K562 (cell line): ENCODE measurements around the gene KCNK3. TPM values are rescaled to one million over a fixed set of nuclear protein-coding genes. Genes with fewer than 3 reads are reported as not detected.
A peak's percentile ranks its signal among the peaks of the same experiment; 100 is the strongest.

Source experiments
- NFE2L1 ChIP-seq: fragments of 450-650 bp; IDR thresholded peaks from 2 replicates; pipeline ENCODE4 v1.6.1; 2016; ENCODE audit warnings: missing genetic modification characterization, low read depth, mild to moderate bottlenecking, missing compliant biosample characterization, moderate library complexity, borderline replicate concordance
- NFIX ChIP-seq: fragments of 250-450 bp; sonication (Bioruptor Pico); IDR thresholded peaks from 2 replicates; pipeline ENCODE4 v1.4.0; 2020; ENCODE audit warnings: low read depth, mild to moderate bottlenecking, moderate library complexity
- NR2F6 ChIP-seq: fragments of 450-650 bp; formaldehyde crosslinking; IDR thresholded peaks from 2 replicates; pipeline ENCODE4 v1.4.0; 2020; ENCODE audit warnings: mild to moderate bottlenecking
- PHB ChIP-seq: fragments of 250-450 bp; sonication (Bioruptor Pico); IDR thresholded peaks from 2 replicates; pipeline ENCODE4 v1.5.0; 2021
- SNRNP70 ChIP-seq: fragments of 200-400 bp; formaldehyde crosslinking; optimal IDR thresholded peaks from 2 replicates; pipeline ENCODE3; 2017; ENCODE audit warnings: low read depth, low read length
- ZC3H4 ChIP-seq: sonication (generic); formaldehyde crosslinking; IDR thresholded peaks from 2 replicates; pipeline ENCODE4 v1.9.0; 2021; ENCODE audit warnings: missing genetic modification reagents, borderline replicate concordance
- ZNF253 ChIP-seq: fragments of 250-450 bp; sonication (Bioruptor Pico); conservative IDR thresholded peaks from 2 replicates; pipeline ENCODE4 v1.6.1; 2021; ENCODE audit warnings: mild to moderate bottlenecking
- ZNF589 ChIP-seq: fragments of 200-800 bp; sonication (Bioruptor generic); IDR thresholded peaks from 2 replicates; pipeline ENCODE4 v1.6.1; 2016; ENCODE audit warnings: low read depth, missing genetic modification characterization, missing compliant biosample characterization
- ZNF79 ChIP-seq: fragments of 250-450 bp; sonication (Bioruptor Pico); IDR thresholded peaks from 2 replicates; pipeline ENCODE4 v1.4.0; 2020; ENCODE audit warnings: low read depth, mild to moderate bottlenecking, moderate library complexity
- polyA plus RNA-seq, 8 experiments: library from polyadenylated mRNA; depleted of rRNA in 4 of 8; stranded (reverse) in 5 of 8; unstranded in 3 of 8; fragments of >200 nt; fragmentation: Nextera tagmentation in 2 of 8; fragmentation: Illumina TruSeq in 1 of 8; extraction: Ambion mirVana in 2 of 8; extraction: Trizol in 1 of 8; gene quantifications; 2 replicates each; pipeline versions ENCODE4 v1.2.1 to v1.2.3, GENCODE V29; 2011 to 2014; ENCODE audit warnings: inconsistent platforms in 1 of 8, missing spikeins in 1 of 8
- total RNA-seq, 7 experiments: library from RNA; depleted of rRNA in 6 of 7; stranded (reverse); fragments of >200 nt in 6 of 7; fragmentation: Illumina TruSeq in 2 of 7; extraction: Trizol in 2 of 7; gene quantifications; 2 replicates each; pipeline versions ENCODE4 v1.2.1 to v1.2.3, GENCODE V29; 2011 to 2021; ENCODE audit warnings: low replicate concordance in 1 of 7
- TF ChIP-seq, protein P1 (sequence below), 3 experiments: fragments of 200-800 bp in 1 of 3; fragments of 250-450 bp in 1 of 3; fragments of 450-650 bp in 1 of 3; sonication (Bioruptor Pico) in 1 of 3; sonication (Bioruptor generic) in 1 of 3; formaldehyde crosslinking in 1 of 3; IDR thresholded peaks; 2 replicates each; pipeline versions ENCODE4 v1.6.1 to v1.8.0; 2016 to 2022; ENCODE audit warnings: mild to moderate bottlenecking in 2 of 3, missing genetic modification characterization in 2 of 3, missing compliant biosample characterization in 1 of 3, moderate library complexity in 1 of 3
- TF ChIP-seq, protein P2 (sequence below): fragments of 250-450 bp; sonication (Bioruptor Pico); IDR thresholded peaks from 2 replicates; pipeline ENCODE4 v1.9.0; 2021; ENCODE audit warnings: mild to moderate bottlenecking, inconsistent platforms
- TF ChIP-seq, protein P3 (sequence below): fragments of 450-650 bp; formaldehyde crosslinking; IDR thresholded peaks from 2 replicates; pipeline ENCODE4 v1.4.0; 2022; ENCODE audit warnings: mild to moderate bottlenecking, moderate library complexity
- TF ChIP-seq, protein P4 (sequence below): sonication (generic); formaldehyde crosslinking; IDR thresholded peaks from 2 replicates; pipeline ENCODE4 v1.8.0; 2023; ENCODE audit warnings: missing genetic modification reagents, mild to moderate bottlenecking, borderline replicate concordance

KCNK3 gene
- total and polyA plus RNA-seq, 9 of the 15 experiments (the other 6 are each of a cell fraction or from before 2014, with no cell fraction given): 0.01 to 0.20 (median 0.07) TPM; not detected in 5

DNA sequence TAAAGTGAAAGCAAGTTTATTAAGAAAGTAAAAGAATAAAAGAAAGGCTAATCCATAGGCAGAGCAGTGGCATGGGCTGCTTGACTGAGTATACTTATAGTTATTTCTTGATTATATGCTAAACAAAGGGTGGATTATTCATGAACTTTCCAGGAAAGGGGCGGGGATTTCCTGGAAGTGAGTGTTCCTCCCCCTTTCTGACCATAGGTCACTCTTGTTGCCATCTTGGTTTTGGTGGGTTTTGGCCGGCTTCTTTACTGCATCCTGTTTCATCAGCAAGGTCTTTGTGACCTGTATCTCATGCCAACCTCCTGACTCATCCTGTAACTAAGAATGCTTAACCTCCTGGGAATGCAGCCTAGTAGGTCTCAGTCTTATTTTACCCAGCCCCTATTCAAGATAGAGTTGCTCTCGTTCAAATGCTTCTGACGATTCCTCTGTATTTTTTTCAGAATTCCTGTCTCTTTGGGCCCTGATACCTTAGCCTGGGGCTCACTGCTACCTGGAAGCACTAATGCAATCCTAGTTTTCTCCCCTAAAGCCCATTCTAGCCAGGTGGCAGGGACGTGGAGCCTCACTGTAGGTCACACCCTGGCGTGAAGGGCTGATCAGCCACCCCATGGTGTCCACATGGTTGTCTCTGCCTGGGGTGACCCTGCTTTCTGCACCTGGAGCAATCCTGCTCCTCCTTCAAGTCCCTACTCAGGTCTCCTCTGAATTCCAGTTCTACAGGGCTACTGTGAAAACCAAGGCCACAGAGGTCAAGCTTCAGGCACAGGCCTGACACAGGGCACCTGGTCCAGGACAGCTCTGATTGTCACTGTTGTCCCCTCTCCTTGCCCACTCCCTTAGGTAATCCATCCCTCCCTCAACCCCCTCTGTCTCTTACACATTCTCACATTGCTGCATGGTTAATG, 65.6 kb downstream of the KCNK3 start (continued):
- TF ChIP-seq, protein P1, sequence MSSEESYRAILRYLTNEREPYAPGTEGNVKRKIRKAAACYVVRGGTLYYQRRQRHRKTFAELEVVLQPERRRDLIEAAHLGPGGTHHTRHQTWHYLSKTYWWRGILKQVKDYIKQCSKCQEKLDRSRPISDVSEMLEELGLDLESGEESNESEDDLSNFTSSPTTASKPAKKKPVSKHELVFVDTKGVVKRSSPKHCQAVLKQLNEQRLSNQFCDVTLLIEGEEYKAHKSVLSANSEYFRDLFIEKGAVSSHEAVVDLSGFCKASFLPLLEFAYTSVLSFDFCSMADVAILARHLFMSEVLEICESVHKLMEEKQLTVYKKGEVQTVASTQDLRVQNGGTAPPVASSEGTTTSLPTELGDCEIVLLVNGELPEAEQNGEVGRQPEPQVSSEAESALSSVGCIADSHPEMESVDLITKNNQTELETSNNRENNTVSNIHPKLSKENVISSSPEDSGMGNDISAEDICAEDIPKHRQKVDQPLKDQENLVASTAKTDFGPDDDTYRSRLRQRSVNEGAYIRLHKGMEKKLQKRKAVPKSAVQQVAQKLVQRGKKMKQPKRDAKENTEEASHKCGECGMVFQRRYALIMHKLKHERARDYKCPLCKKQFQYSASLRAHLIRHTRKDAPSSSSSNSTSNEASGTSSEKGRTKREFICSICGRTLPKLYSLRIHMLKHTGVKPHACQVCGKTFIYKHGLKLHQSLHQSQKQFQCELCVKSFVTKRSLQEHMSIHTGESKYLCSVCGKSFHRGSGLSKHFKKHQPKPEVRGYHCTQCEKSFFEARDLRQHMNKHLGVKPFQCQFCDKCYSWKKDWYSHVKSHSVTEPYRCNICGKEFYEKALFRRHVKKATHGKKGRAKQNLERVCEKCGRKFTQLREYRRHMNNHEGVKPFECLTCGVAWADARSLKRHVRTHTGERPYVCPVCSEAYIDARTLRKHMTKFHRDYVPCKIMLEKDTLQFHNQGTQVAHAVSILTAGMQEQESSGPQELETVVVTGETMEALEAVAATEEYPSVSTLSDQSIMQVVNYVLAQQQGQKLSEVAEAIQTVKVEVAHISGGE (CRISPR knock-in tag; IDR thresholded peaks at IDR 0.05): no peak; a peak in 1 of 6 replicates
- TF ChIP-seq PHB (CRISPR knock-in tag) (no peak), ZNF589 (CRISPR knock-in tag) (peak; percentile 98), ZNF253 (CRISPR knock-in tag) (no peak), SNRNP70 (no peak), NR2F6 (CRISPR knock-in tag) (0 out of 2 replicates have a peak, but pooled peaks have one; percentile 20), ZNF79 (CRISPR knock-in tag) (peak; percentile 30; the same call in 1 of the 2 replicates), NFE2L1 (tag) (no peak), ZC3H4 (no peak), NFIX (no peak)
- TF ChIP-seq, protein P2, sequence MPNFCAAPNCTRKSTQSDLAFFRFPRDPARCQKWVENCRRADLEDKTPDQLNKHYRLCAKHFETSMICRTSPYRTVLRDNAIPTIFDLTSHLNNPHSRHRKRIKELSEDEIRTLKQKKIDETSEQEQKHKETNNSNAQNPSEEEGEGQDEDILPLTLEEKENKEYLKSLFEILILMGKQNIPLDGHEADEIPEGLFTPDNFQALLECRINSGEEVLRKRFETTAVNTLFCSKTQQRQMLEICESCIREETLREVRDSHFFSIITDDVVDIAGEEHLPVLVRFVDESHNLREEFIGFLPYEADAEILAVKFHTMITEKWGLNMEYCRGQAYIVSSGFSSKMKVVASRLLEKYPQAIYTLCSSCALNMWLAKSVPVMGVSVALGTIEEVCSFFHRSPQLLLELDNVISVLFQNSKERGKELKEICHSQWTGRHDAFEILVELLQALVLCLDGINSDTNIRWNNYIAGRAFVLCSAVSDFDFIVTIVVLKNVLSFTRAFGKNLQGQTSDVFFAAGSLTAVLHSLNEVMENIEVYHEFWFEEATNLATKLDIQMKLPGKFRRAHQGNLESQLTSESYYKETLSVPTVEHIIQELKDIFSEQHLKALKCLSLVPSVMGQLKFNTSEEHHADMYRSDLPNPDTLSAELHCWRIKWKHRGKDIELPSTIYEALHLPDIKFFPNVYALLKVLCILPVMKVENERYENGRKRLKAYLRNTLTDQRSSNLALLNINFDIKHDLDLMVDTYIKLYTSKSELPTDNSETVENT (CRISPR knock-in tag): no peak
- TF ChIP-seq, protein P3, sequence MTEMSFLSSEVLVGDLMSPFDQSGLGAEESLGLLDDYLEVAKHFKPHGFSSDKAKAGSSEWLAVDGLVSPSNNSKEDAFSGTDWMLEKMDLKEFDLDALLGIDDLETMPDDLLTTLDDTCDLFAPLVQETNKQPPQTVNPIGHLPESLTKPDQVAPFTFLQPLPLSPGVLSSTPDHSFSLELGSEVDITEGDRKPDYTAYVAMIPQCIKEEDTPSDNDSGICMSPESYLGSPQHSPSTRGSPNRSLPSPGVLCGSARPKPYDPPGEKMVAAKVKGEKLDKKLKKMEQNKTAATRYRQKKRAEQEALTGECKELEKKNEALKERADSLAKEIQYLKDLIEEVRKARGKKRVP (CRISPR knock-in tag): peak; percentile 95
- TF ChIP-seq, protein P4, sequence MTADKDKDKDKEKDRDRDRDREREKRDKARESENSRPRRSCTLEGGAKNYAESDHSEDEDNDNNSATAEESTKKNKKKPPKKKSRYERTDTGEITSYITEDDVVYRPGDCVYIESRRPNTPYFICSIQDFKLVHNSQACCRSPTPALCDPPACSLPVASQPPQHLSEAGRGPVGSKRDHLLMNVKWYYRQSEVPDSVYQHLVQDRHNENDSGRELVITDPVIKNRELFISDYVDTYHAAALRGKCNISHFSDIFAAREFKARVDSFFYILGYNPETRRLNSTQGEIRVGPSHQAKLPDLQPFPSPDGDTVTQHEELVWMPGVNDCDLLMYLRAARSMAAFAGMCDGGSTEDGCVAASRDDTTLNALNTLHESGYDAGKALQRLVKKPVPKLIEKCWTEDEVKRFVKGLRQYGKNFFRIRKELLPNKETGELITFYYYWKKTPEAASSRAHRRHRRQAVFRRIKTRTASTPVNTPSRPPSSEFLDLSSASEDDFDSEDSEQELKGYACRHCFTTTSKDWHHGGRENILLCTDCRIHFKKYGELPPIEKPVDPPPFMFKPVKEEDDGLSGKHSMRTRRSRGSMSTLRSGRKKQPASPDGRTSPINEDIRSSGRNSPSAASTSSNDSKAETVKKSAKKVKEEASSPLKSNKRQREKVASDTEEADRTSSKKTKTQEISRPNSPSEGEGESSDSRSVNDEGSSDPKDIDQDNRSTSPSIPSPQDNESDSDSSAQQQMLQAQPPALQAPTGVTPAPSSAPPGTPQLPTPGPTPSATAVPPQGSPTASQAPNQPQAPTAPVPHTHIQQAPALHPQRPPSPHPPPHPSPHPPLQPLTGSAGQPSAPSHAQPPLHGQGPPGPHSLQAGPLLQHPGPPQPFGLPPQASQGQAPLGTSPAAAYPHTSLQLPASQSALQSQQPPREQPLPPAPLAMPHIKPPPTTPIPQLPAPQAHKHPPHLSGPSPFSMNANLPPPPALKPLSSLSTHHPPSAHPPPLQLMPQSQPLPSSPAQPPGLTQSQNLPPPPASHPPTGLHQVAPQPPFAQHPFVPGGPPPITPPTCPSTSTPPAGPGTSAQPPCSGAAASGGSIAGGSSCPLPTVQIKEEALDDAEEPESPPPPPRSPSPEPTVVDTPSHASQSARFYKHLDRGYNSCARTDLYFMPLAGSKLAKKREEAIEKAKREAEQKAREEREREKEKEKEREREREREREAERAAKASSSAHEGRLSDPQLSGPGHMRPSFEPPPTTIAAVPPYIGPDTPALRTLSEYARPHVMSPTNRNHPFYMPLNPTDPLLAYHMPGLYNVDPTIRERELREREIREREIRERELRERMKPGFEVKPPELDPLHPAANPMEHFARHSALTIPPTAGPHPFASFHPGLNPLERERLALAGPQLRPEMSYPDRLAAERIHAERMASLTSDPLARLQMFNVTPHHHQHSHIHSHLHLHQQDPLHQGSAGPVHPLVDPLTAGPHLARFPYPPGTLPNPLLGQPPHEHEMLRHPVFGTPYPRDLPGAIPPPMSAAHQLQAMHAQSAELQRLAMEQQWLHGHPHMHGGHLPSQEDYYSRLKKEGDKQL (CRISPR knock-in tag): no peak
